K562 (cell line): ENCODE data around the gene SEL1L. TPM values are rescaled to one million over a fixed set of nuclear protein-coding genes. Genes with fewer than 3 reads are reported as not detected.

Source experiments
- BDP1 ChIP-seq: IDR thresholded peaks from 3 replicates; pipeline ENCODE4 v1.6.1; 2011; ENCODE audit not compliant: insufficient read length, insufficient read depth
- BRD4 ChIP-seq: fragments of 200-600 bp; sonication (generic); IDR thresholded peaks from 2 replicates; pipeline ENCODE4 v1.6.1; 2017; ENCODE audit warnings: inconsistent platforms
- CBFA2T2 ChIP-seq: fragments of 450-650 bp; conservative IDR thresholded peaks from 2 replicates; pipeline ENCODE4 v1.6.1; 2017; ENCODE audit warnings: mild to moderate bottlenecking
- CTCF ChIP-seq, 3 experiments: IDR thresholded peaks in 2 of 3; conservative IDR thresholded peaks in 1 of 3; 2 replicates each; pipeline ENCODE4 v1.5.1; 2011 to 2012; ENCODE audit warnings: low read length in 3 of 3, mild to moderate bottlenecking in 3 of 3, control low read depth in 2 of 3, improper control_type of control experiment in 1 of 3, inconsistent platforms in 1 of 3, low read depth in 1 of 3, mixed read lengths in 1 of 3, moderate library complexity in 1 of 3; ENCODE audit not compliant: insufficient read depth in 2 of 3
- DDX20 ChIP-seq: fragments of 450-650 bp; IDR thresholded peaks from 2 replicates; pipeline ENCODE4 v1.6.1; 2016; ENCODE audit warnings: missing genetic modification characterization, low read depth, mild to moderate bottlenecking, missing compliant biosample characterization, moderate library complexity
- E2F6 ChIP-seq, 2 experiments: IDR thresholded peaks; 2 replicates each; pipeline ENCODE4 v1.6.1; 2011; ENCODE audit warnings: borderline replicate concordance in 1 of 2, control low read depth in 1 of 2, low read depth in 1 of 2, low read length in 1 of 2, mild to moderate bottlenecking in 1 of 2, mixed read lengths in 1 of 2, moderate library complexity in 1 of 2; ENCODE audit not compliant: insufficient read depth in 1 of 2, insufficient read length in 1 of 2, poor library complexity in 1 of 2, severe bottlenecking in 1 of 2; ENCODE audit errors: extremely low read depth in 1 of 2
- IFI16 ChIP-seq: fragments of 250-450 bp; sonication (Bioruptor Pico); IDR thresholded peaks from 2 replicates; pipeline ENCODE4 v2.1.2; 2022; ENCODE audit warnings: mild to moderate bottlenecking, inconsistent platforms
- KAT7 ChIP-seq: sonication (generic); formaldehyde crosslinking; IDR thresholded peaks from 2 replicates; pipeline ENCODE4 v1.8.0; 2022; ENCODE audit warnings: missing genetic modification reagents, mild to moderate bottlenecking, borderline replicate concordance
- MYNN ChIP-seq, 2 experiments: sonication (generic); formaldehyde crosslinking in 1 of 2; IDR thresholded peaks; 2 replicates each; pipeline versions ENCODE4 v1.5.0 to v1.6.1; 2016 to 2020; ENCODE audit warnings: antibody characterized with exemption in 1 of 2, missing genetic modification reagents in 1 of 2
- NR2F6 ChIP-seq: fragments of 450-650 bp; formaldehyde crosslinking; IDR thresholded peaks from 2 replicates; pipeline ENCODE4 v1.4.0; 2020; ENCODE audit warnings: mild to moderate bottlenecking
- RAD51 ChIP-seq: fragments of 450-650 bp; IDR thresholded peaks from 2 replicates; pipeline ENCODE4 v1.7.1; 2016; ENCODE audit warnings: low read depth, mild to moderate bottlenecking, borderline replicate concordance
- RFX7 ChIP-seq: fragments of 250-450 bp; sonication (Bioruptor Pico); IDR thresholded peaks from 2 replicates; pipeline ENCODE4 v1.5.1; 2021; ENCODE audit warnings: mild to moderate bottlenecking
- TBL1XR1 ChIP-seq, 2 experiments: IDR thresholded peaks; 2 replicates each; pipeline ENCODE4 v1.6.1; 2012; ENCODE audit warnings: improper control_type of control experiment in 2 of 2, low read length in 2 of 2, mild to moderate bottlenecking in 1 of 2
- TEAD4 ChIP-seq, 2 experiments: sonication (generic) in 1 of 2; formaldehyde crosslinking in 1 of 2; IDR thresholded peaks; 2 replicates each; pipeline versions ENCODE4 v1.6.1 to v1.8.0; 2012 to 2022; ENCODE audit warnings: borderline replicate concordance in 1 of 2, inconsistent platforms in 1 of 2, low read length in 1 of 2, mild to moderate bottlenecking in 1 of 2, missing genetic modification reagents in 1 of 2
- THAP12 ChIP-seq: fragments of 250-450 bp; sonication (Bioruptor Pico); IDR thresholded peaks from 2 replicates; pipeline ENCODE4 v1.9.0; 2021; ENCODE audit warnings: mild to moderate bottlenecking, inconsistent platforms
- ZBTB5 ChIP-seq: fragments of 450-650 bp; IDR thresholded peaks from 2 replicates; pipeline ENCODE4 v1.6.1; 2017; ENCODE audit warnings: antibody characterized with exemption
- ZNF140 ChIP-seq: fragments of 250-450 bp; sonication (Bioruptor Pico); IDR thresholded peaks from 2 replicates; pipeline ENCODE4 v1.8.0; 2021; ENCODE audit warnings: moderate library complexity, mild to moderate bottlenecking, inconsistent platforms
- ZNF184 ChIP-seq: sonication (generic); formaldehyde crosslinking; IDR thresholded peaks from 2 replicates; pipeline ENCODE4 v1.5.0; 2020; ENCODE audit warnings: missing genetic modification reagents
- ZNF384 ChIP-seq: IDR thresholded peaks from 2 replicates; pipeline ENCODE4 v1.6.1; 2012; ENCODE audit warnings: low read depth, low read length, improper control_type of control experiment
- ZNF507 ChIP-seq: conservative IDR thresholded peaks from 2 replicates; pipeline ENCODE4 v1.6.1; 2017; ENCODE audit warnings: missing genetic modification characterization, missing compliant biosample characterization
- polyA plus RNA-seq, 8 experiments: library from polyadenylated mRNA; depleted of rRNA in 4 of 8; stranded (reverse) in 5 of 8; unstranded in 3 of 8; fragments of >200 nt; fragmentation: Nextera tagmentation in 2 of 8; fragmentation: Illumina TruSeq in 1 of 8; extraction: Ambion mirVana in 2 of 8; extraction: Trizol in 1 of 8; gene quantifications; 2 replicates each; pipeline versions ENCODE4 v1.2.1 to v1.2.3, GENCODE V29; 2011 to 2014; ENCODE audit warnings: inconsistent platforms in 1 of 8, missing spikeins in 1 of 8
- total RNA-seq, 7 experiments: library from RNA; depleted of rRNA in 6 of 7; stranded (reverse); fragments of >200 nt in 6 of 7; fragmentation: Illumina TruSeq in 2 of 7; extraction: Trizol in 2 of 7; gene quantifications; 2 replicates each; pipeline versions ENCODE4 v1.2.1 to v1.2.3, GENCODE V29; 2011 to 2021; ENCODE audit warnings: low replicate concordance in 1 of 7

Gene SEL1L
- total and polyA plus RNA-seq, 9 of the 15 experiments (the other 6 are each of a cell fraction or from before 2014, with no cell fraction given) = 7.7 to 21.1 (median 13.6) TPM

- TF ChIP-seq E2F6 (IDR thresholded peaks at IDR 0.05; ENCODE audit: borderline replicate concordance in 1 of 2, extremely low read depth in 1 of 2, insufficient read depth in 1 of 2, insufficient read length in 1 of 2, low read depth in 1 of 2, low read length in 1 of 2, poor library complexity in 1 of 2, severe bottlenecking in 1 of 2) (peak; percentile 73 to 96), DDX20 (tag) (no peak), ZNF384 (no peak), ZBTB5 (no peak), BDP1 (no peak), THAP12 (CRISPR knock-in tag) (0 out of 2 replicates have a peak, but pooled peaks have one; percentile 46), MYNN (IDR thresholded peaks at IDR 0.05) (no peak), MYNN (CRISPR knock-in tag; IDR thresholded peaks at IDR 0.05) (no peak), TEAD4 (IDR thresholded peaks at IDR 0.05; ENCODE audit: low read length) (peak; percentile 7; the same call in 1 of the 2 replicates), TEAD4 (CRISPR knock-in tag; IDR thresholded peaks at IDR 0.05; ENCODE audit: borderline replicate concordance) (no peak), IFI16 (no peak), RFX7 (no peak), ZNF507 (tag) (no peak), CTCF (IDR thresholded peaks at IDR 0.05 in 2 of 3, conservative IDR thresholded peaks at IDR 0.05 in 1 of 3; ENCODE audit: insufficient read depth in 2 of 3, low read depth in 1 of 3, low read length in 3 of 3) (no peak), ZNF184 (CRISPR knock-in tag) (no peak), ZNF140 (CRISPR knock-in tag) (no peak), KAT7 (CRISPR knock-in tag) (0 out of 2 replicates have a peak, but pooled peaks have one; percentile 47), NR2F6 (no peak), CBFA2T2 (no peak), TBL1XR1 (IDR thresholded peaks at IDR 0.05; ENCODE audit: low read length in 2 of 2) (no peak), RAD51 (no peak), BRD4 (no peak)
Observed at GRCh38 chr14:81436296-81437138, 97.1 kb downstream of the SEL1L start (continued).
